C4-2B (cell line): ENCODE data around the gene GBP7.

Experiments
- ZFX ChIP-seq: fragments of 450-650 bp; IDR thresholded peaks from 2 replicates; pipeline ENCODE4 v1.6.1; 2017
- TF ChIP-seq, protein P1 (sequence below): fragments of 450-650 bp; conservative IDR thresholded peaks from 2 replicates; pipeline ENCODE4 v1.5.1; 2017; ENCODE audit warnings: mild to moderate bottlenecking

DNA sequence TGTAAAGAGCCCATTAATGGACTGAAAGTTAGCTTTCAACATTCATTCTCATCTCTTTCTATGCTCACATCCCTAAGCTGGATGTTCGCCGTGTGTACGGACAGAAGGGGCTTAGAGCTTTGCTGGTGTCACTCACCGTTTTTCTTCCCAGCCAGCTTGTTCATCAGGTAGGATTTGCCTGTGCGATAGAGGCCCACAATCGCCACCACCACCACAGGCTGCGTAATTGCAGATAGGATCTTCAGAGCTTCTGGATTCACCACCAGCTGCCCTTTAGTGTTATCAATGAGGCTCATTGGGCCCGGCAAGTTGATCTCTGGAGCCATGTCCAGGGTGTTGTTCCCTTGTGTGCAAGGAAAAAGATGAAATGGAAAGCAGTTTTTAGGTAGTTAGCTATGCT is 54.2 kb downstream of the GBP7 start:
- TF ChIP-seq, protein P1, sequence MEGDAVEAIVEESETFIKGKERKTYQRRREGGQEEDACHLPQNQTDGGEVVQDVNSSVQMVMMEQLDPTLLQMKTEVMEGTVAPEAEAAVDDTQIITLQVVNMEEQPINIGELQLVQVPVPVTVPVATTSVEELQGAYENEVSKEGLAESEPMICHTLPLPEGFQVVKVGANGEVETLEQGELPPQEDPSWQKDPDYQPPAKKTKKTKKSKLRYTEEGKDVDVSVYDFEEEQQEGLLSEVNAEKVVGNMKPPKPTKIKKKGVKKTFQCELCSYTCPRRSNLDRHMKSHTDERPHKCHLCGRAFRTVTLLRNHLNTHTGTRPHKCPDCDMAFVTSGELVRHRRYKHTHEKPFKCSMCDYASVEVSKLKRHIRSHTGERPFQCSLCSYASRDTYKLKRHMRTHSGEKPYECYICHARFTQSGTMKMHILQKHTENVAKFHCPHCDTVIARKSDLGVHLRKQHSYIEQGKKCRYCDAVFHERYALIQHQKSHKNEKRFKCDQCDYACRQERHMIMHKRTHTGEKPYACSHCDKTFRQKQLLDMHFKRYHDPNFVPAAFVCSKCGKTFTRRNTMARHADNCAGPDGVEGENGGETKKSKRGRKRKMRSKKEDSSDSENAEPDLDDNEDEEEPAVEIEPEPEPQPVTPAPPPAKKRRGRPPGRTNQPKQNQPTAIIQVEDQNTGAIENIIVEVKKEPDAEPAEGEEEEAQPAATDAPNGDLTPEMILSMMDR: no peak
- no peak for TF ChIP-seq ZFX
